ENCODE data around the gene KPNA5.
"Not testable (repeated sequence)": the region's sequence is repeated elsewhere in the genome, so short reads cannot be mapped to it uniquely, and the experiment has no call there.

Gene KPNA5

GRCh38 chr6:116714296-116714695, 33.3 kb downstream of the KPNA5 start:
- TF ChIP-seq NFRKB (IDR thresholded peaks at IDR 0.05) (no peak), FOXA1 (IDR thresholded peaks at IDR 0.05) (no peak), PKNOX1 (IDR thresholded peaks at IDR 0.05) (no peak), FOXM1 (IDR thresholded peaks at IDR 0.05; ENCODE audit: borderline replicate concordance) (no peak), CTBP1 (IDR thresholded peaks at IDR 0.05; ENCODE audit: borderline replicate concordance) (no peak)
- POLR2A ChIA-PET = no interaction called here
- CTCF ChIA-PET = no interaction called here
- DNase-seq (ENCODE audit: extremely low spot score) = no peak

GRCh38 chr6:116714761-116715160, 33.8 kb downstream of the KPNA5 start:
- POLR2A ChIA-PET = no interaction called here
- no peak for DNase-seq (ENCODE audit: extremely low spot score)
- CTCF ChIA-PET = no interaction called here
- TF ChIP-seq PKNOX1 (IDR thresholded peaks at IDR 0.05) (no peak), SUZ12 (IDR thresholded peaks at IDR 0.05) (no peak), NFRKB (IDR thresholded peaks at IDR 0.05) (no peak), FOXK2 (IDR thresholded peaks at IDR 0.05) (no peak), LEF1 (IDR thresholded peaks at IDR 0.05; ENCODE audit: borderline replicate concordance) (no peak), FOXA1 (IDR thresholded peaks at IDR 0.05) (no peak), ARNT (IDR thresholded peaks at IDR 0.05) (no peak), ELF4 (IDR thresholded peaks at IDR 0.05) (no peak), CTBP1 (IDR thresholded peaks at IDR 0.05; ENCODE audit: borderline replicate concordance) (no peak)

DNA sequence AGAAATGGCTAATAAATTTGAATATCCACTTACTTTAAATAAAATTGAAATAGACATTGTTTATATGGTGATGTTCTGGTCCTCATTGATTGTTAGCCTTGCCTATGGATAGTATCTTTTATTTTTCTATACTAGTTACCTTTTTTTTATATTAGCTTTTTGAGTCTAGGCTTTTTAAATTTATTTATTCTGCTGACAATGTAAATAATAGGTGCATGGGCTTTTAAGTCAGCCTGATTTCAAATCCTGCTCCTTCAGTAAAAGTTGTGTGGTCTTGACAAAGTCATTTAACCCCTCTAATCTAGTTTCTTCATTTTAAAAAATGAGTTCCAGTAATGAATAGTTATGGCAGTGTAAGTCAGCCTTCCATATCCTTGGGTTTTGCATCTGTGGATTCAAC, 45.9 kb downstream of the KPNA5 start:
- DNase-seq (ENCODE audit: extremely low spot score) = no peak
- ChIA-PET CTCF (interaction anchor here (0.6 kb wide), 1 partner anchor 215 kb away, joined by 3 read pairs; the partner anchor contains the start of gene CALHM5), POLR2A (no interaction called here)
- TF ChIP-seq PKNOX1 (IDR thresholded peaks at IDR 0.05) = no peak
- TF ChIP-seq FOXM1 (IDR thresholded peaks at IDR 0.05; ENCODE audit: borderline replicate concordance) = no peak
- no peak for TF ChIP-seq HDGF (IDR thresholded peaks at IDR 0.05; ENCODE audit: borderline replicate concordance)
- TF ChIP-seq NFRKB (IDR thresholded peaks at IDR 0.05) = no peak
- TF ChIP-seq CTBP1 (IDR thresholded peaks at IDR 0.05; ENCODE audit: borderline replicate concordance) = no peak
- no peak for TF ChIP-seq TARDBP (IDR thresholded peaks at IDR 0.05)
- TF ChIP-seq L3MBTL2 (conservative IDR thresholded peaks at IDR 0.05) = no peak
- TF ChIP-seq ELF4 (IDR thresholded peaks at IDR 0.05) = no peak
- no peak for TF ChIP-seq FOXK2 (IDR thresholded peaks at IDR 0.05)
- no peak for TF ChIP-seq SUZ12 (IDR thresholded peaks at IDR 0.05)
- TF ChIP-seq ARNT (IDR thresholded peaks at IDR 0.05) = no peak
- TF ChIP-seq FOXA1 (IDR thresholded peaks at IDR 0.05) = no peak
- no peak for TF ChIP-seq LEF1 (IDR thresholded peaks at IDR 0.05; ENCODE audit: borderline replicate concordance)

GRCh38 chr6:116730513-116730912, 49.5 kb downstream of the KPNA5 start:
- DNase-seq (ENCODE audit: extremely low spot score) = no peak
- ChIA-PET POLR2A (no interaction called here), CTCF (no interaction called here)
- TF ChIP-seq ELF4 (IDR thresholded peaks at IDR 0.05) = no peak
- no peak for TF ChIP-seq FOXM1 (IDR thresholded peaks at IDR 0.05; ENCODE audit: borderline replicate concordance)
- no peak for TF ChIP-seq FOXA1 (IDR thresholded peaks at IDR 0.05)
- TF ChIP-seq CTBP1 (IDR thresholded peaks at IDR 0.05; ENCODE audit: borderline replicate concordance) = no peak
- no peak for TF ChIP-seq ARNT (IDR thresholded peaks at IDR 0.05)
- no peak for TF ChIP-seq HDGF (IDR thresholded peaks at IDR 0.05; ENCODE audit: borderline replicate concordance)
- no peak for TF ChIP-seq SP1 (IDR thresholded peaks at IDR 0.05)
- TF ChIP-seq FOXK2 (IDR thresholded peaks at IDR 0.05) = no peak
- TF ChIP-seq NFRKB (IDR thresholded peaks at IDR 0.05) = no peak
- no peak for TF ChIP-seq TARDBP (IDR thresholded peaks at IDR 0.05)
- TF ChIP-seq BHLHE40 (IDR thresholded peaks at IDR 0.05; ENCODE audit: borderline replicate concordance) = no peak
- no peak for TF ChIP-seq SUZ12 (IDR thresholded peaks at IDR 0.05)
- TF ChIP-seq L3MBTL2 (conservative IDR thresholded peaks at IDR 0.05) = no peak
- TF ChIP-seq LEF1 (IDR thresholded peaks at IDR 0.05; ENCODE audit: borderline replicate concordance) = no peak
- no peak for TF ChIP-seq ZNF384 (IDR thresholded peaks at IDR 0.05)

DNA sequence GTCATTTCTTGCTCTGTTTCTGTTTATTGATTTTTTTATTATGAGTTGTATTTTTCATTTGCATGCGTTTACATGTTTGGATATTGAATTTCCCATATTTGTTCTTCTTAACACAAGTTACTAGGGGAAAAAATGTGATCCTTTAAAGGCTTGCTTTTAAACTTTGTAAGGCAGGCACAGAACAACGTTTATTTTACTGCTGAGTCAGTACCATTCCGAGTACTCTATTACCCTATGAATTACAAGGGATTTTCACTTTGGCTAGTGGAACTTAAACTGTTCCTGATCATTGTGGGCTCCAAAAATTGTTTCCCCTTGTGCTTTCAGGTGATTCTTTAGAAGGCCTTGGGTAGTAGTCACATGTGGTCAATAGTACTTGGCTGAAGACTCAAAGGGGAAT, 56.0 kb downstream of the KPNA5 start:
- TF ChIP-seq SP1 (IDR thresholded peaks at IDR 0.05) (no peak), BHLHE40 (IDR thresholded peaks at IDR 0.05; ENCODE audit: borderline replicate concordance) (no peak), ELF4 (IDR thresholded peaks at IDR 0.05) (no peak)
- ChIA-PET CTCF (no interaction called here), POLR2A (no interaction called here)
- DNase-seq (ENCODE audit: extremely low spot score) = no peak

DNA sequence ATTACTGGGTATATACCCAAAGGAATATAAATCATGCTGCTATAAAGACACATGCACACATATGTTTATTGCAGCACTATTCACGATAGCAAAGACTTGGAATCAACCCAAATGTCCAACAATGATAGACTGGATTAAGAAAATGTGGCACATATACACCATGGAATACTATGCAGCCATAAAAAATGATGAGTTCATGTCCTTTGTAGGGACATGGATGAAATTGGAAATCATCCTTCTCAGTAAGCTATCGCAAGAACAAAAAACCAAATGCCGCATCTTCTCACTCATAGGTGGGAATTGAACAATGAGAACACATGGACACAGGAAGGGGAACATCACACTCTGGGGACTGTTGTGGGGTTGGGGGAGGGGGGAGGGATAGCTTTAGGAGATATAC, 59.5 kb downstream of the KPNA5 start:
- DNase-seq (ENCODE audit: extremely low spot score); POLR2A ChIA-PET; CTCF ChIA-PET: not testable (repeated sequence)

GRCh38 chr6:116741571-116741970, 60.6 kb downstream of the KPNA5 start:
- DNase-seq (ENCODE audit: extremely low spot score) = no peak
- POLR2A ChIA-PET = no interaction called here
- CTCF ChIA-PET = no interaction called here
- no peak for TF ChIP-seq SUZ12 (IDR thresholded peaks at IDR 0.05)
- TF ChIP-seq ARNT (IDR thresholded peaks at IDR 0.05) = no peak
- TF ChIP-seq PKNOX1 (IDR thresholded peaks at IDR 0.05) = no peak
- no peak for TF ChIP-seq ZNF384 (IDR thresholded peaks at IDR 0.05)

Measured in HEK293T (cell line).